IPS-NIHi11 (cell line): ENCODE measurements around the gene MAN2B1.
A peak's percentile ranks its signal among the peaks of the same experiment; 100 is the strongest.
"Not testable (repeated sequence)": the region's sequence is repeated elsewhere in the genome, so short reads cannot be mapped to it uniquely, and the experiment has no call there.

ENCODE experiments used
- DNase-seq: peaks from one replicate; pipeline ENCODE4 v3.0.0; 2012; ENCODE audit warnings: mixed read lengths, low spot score

MAN2B1 gene

GRCh38 chr19:12689012-12689411, 22.5 kb upstream of the MAN2B1 start:
- DNase-seq, result no peak

- DNase-seq, result no peak
Observed at GRCh38 chr19:12687496-12688196, 21.1 kb upstream of the MAN2B1 start, which contains the start of gene GNG14. GNG14 (plus strand) TSS chr19:12687998; CDS start chr19:12688049, 51 bp downstream.

- DNase-seq, result no peak
Observed at GRCh38 chr19:12685831-12686230, 19.3 kb upstream of the MAN2B1 start.

GRCh38 chr19:12681074-12681987, 14.8 kb upstream of the MAN2B1 start, which contains the start of gene DHPS:
DHPS (minus strand) TSS chr19:12681880; CDS start chr19:12681766, 114 bp downstream.
- DNase-seq, result peak; percentile 90

GRCh38 chr19:12680034-12680433, 13.5 kb upstream of the MAN2B1 start:
- no peak for DNase-seq

- DNase-seq, result not testable (repeated sequence)
Observed at GRCh38 chr19:12678039-12678438, 11.5 kb upstream of the MAN2B1 start.

GRCh38 chr19:12676928-12677327, 10.4 kb upstream of the MAN2B1 start:
- no peak for DNase-seq

GRCh38 chr19:12676384-12676792, 9.8 kb upstream of the MAN2B1 start:
- DNase-seq, result peak; percentile 84

GRCh38 chr19:12675940-12676339, 9.4 kb upstream of the MAN2B1 start:
- DNase-seq, result no peak

GRCh38 chr19:12675399-12675798, 8.9 kb upstream of the MAN2B1 start:
- DNase-seq, result no peak

GRCh38 chr19:12672744-12673143, 6.2 kb upstream of the MAN2B1 start:
- no peak for DNase-seq

- no peak for DNase-seq
Observed at GRCh38 chr19:12670159-12670928, 3.8 kb upstream of the MAN2B1 start.

- peak; percentile 68 for DNase-seq
Observed at GRCh38 chr19:12669270-12670158, 3.0 kb upstream of the MAN2B1 start.

GRCh38 chr19:12668932-12669269, 2.4 kb upstream of the MAN2B1 start:
- DNase-seq, result peak; percentile 19

- DNase-seq, result no peak
Observed at GRCh38 chr19:12668346-12668745, 1.8 kb upstream of the MAN2B1 start.

GRCh38 chr19:12667731-12668302, 1.3 kb upstream of the MAN2B1 start:
- DNase-seq, result no peak

- DNase-seq, result no peak
Observed at GRCh38 chr19:12665671-12666264, 774 bp downstream of the MAN2B1 start.

GRCh38 chr19:12665281-12665573, 1.3 kb downstream of the MAN2B1 start:
- no peak for DNase-seq

GRCh38 chr19:12664406-12665280, 1.9 kb downstream of the MAN2B1 start:
- peak; percentile 91 for DNase-seq

GRCh38 chr19:12660980-12661379, 5.6 kb downstream of the MAN2B1 start:
- no peak for DNase-seq
